Activated CD4-positive, alpha-beta T cell treated with anti-CD3 and anti-CD28 coated beads for 36 hours (primary cell): Measurements from ENCODE around the gene PHC2. TPM values are rescaled to one million over a fixed set of nuclear protein-coding genes. Genes with fewer than 3 reads are reported as not detected.

Experiments
- ATAC-seq: fragments of 200-7000 bp; cut with Tn5 transposase; one replicate; pipeline ENCODE4 v1.10.0; 2021; ENCODE audit warnings: mild to moderate bottlenecking, moderate library complexity
- CTCF ChIA-PET: fragments of 350-600 bp; sonication (Branson Sonifier 250); formaldehyde crosslinking; loops from one replicate; lab custom pipeline; 2021; ENCODE audit warnings: antibody characterized with exemption; lab: Charles Lee
- POLR2A ChIA-PET: fragments of 350-600 bp; sonication (Branson Sonifier 250); formaldehyde crosslinking; loops from one replicate; lab custom pipeline; 2021; ENCODE audit warnings: antibody characterized with exemption, inconsistent platforms; lab: Charles Lee
- DNase-seq: peaks from one replicate; pipeline ENCODE4 v3.0.0-alpha.2; 2020
- H3K27ac Mint-ChIP-seq: one replicate; pipeline ENCODE4 v1.8.0; 2021; ENCODE audit warnings: mixed read lengths
- H3K27me3 Mint-ChIP-seq: one replicate; pipeline ENCODE4 v1.8.0; 2021; ENCODE audit warnings: mixed read lengths
- H3K36me3 Mint-ChIP-seq: one replicate; pipeline ENCODE4 v1.8.0; 2021; ENCODE audit warnings: low read depth, mixed read lengths
- H3K4me1 Mint-ChIP-seq: one replicate; pipeline ENCODE4 v1.8.0; 2021; ENCODE audit warnings: mixed read lengths
- H3K4me3 Mint-ChIP-seq: one replicate; pipeline ENCODE4 v1.8.0; 2021; ENCODE audit warnings: mild to moderate bottlenecking, moderate library complexity, mixed read lengths
- H3K9me3 Mint-ChIP-seq: one replicate; pipeline ENCODE4 v1.8.0; 2021; ENCODE audit warnings: low read depth, mixed read lengths
- intact Hi-C, 2 experiments: fragments of 100-400 bp; cut with DNase I in 1 of 2; cut with micrococcal nuclease in 1 of 2; formaldehyde crosslinking; loops; one replicate each; pipeline versions ENCODE4 v1.14.2 to v1.15.1; 2022 to 2024; cut with DNase I, micrococcal nuclease
- total RNA-seq, 2 experiments: library from RNA; stranded (reverse); gene quantifications; one replicate each; pipeline ENCODE4 v1.2.3, GENCODE V29; 2021

The PHC2 gene
- total RNA-seq, 2 experiments from 2014 or later, result 23.8 to 28.4 TPM

DNA sequence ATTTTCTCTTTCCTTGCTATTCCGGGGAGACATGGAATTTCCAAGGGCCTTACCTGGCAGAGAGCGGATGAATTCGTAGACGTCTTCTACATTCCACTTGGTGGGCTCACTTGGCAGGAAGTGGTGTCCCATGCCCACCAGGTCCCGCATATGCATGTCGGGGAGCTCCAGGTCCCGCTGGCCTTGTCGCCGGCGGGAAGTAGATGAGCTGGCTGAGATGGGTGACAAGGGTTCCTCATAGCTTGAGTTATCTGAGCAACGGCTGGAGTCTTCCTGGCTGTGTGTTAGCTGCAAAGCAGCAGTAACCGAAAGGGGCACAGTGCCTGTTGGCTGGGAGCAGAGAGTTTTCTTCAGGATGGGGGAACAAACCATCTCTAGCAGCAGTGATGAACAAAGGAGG lies 102.1 kb downstream of the PHC2 start:
- Mint-ChIP-seq H3K27ac (no peak overlapping the region), H3K36me3 (peaks cover 39% of the 10 kb centered on the region)
- POLR2A ChIA-PET, result no interaction called here

DNA sequence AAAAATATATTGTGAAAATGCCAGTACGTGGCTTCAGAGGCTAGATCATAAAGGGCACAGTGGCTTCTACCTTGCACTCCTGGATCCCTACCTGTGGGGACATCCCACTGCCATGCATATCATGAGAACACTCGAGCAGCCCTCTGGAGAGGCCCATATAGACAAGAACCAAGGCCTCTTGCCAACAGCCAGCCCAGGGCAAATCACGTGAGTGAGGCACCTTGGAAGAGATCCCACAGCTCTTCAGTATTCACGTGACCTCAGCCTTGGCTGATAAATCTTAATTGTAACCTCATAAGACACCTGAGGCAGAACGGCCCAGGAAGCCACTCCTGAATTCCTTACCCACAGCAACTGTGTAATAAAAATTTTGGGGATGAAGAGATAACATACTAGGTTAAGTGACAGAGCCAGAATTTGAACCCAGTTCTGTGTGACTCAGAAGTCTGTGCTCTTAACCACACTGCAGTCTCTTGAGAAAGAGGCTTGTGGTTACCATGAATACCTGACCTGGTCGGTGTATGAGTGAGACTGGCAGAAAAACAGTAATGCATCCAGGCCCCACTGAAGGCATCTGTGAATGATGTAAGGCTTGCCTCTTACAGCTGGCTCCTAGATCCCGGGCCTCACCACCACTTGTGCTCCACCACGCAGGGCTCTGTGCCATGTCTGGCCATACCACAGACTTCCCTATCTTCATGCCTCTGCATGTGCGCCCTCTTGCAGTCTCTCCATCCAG lies 103.1 kb downstream of the PHC2 start:
- CTCF ChIA-PET, result interaction anchor here (0.6 kb wide), 1 partner anchor 32 kb away, joined by 3 read pairs; no protein-coding TSS in a partner anchor
- H3K4me1 Mint-ChIP-seq, result no peaks in the 10 kb centered on the region
- intact Hi-C loops, result no loop called here
- peak; percentile 66 for ATAC-seq
- peaks cover 37% of the 10 kb centered on the region for H3K36me3 Mint-ChIP-seq
- H3K27me3 Mint-ChIP-seq, result no peaks in the 10 kb centered on the region
- POLR2A ChIA-PET, result no interaction called here
- no peak overlapping the region for H3K27ac Mint-ChIP-seq
- H3K9me3 Mint-ChIP-seq, result no peaks in the 10 kb centered on the region
- no peak overlapping the region for H3K4me3 Mint-ChIP-seq
- DNase-seq, result no peak

More for the DNA sequence above, 102.1 kb downstream of the PHC2 start:
- Mint-ChIP-seq H3K4me3 (no peak overlapping the region), H3K9me3 (no peaks in the 10 kb centered on the region), H3K4me1 (no peaks in the 10 kb centered on the region), H3K27me3 (no peaks in the 10 kb centered on the region)
- CTCF ChIA-PET, result no interaction called here
- intact Hi-C loops, result no loop called here
- no peak for ATAC-seq
- DNase-seq, result no peak

DNA sequence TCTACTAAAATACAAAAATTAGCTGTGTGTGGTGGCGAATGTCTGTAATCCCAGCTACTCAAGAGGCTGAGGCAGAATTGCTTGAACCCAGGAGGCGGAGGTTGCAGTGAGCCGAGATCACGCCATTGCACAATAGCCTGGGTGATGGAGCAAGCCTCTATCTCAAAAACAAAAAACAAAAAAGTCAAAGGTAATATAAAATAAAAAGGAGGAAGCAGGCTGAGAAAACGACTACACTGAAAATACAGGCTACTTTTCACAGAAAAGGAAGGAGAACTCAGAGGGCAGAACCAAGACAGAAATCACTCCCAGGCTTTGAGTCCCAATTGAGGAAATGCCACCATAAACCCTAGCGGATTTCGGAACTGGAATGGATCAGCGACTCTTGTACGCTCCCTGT lies 104.1 kb downstream of the PHC2 start:
- Mint-ChIP-seq H3K27me3 (no peaks in the 10 kb centered on the region), H3K27ac (no peak overlapping the region), H3K4me3 (no peak overlapping the region), H3K36me3 (peaks cover 34% of the 10 kb centered on the region), H3K9me3 (no peaks in the 10 kb centered on the region), H3K4me1 (no peaks in the 10 kb centered on the region)
- intact Hi-C loops, result no loop called here
- POLR2A ChIA-PET, result no interaction called here
- ATAC-seq (no peak), DNase-seq (no peak)
- CTCF ChIA-PET, result no interaction called here

DNA sequence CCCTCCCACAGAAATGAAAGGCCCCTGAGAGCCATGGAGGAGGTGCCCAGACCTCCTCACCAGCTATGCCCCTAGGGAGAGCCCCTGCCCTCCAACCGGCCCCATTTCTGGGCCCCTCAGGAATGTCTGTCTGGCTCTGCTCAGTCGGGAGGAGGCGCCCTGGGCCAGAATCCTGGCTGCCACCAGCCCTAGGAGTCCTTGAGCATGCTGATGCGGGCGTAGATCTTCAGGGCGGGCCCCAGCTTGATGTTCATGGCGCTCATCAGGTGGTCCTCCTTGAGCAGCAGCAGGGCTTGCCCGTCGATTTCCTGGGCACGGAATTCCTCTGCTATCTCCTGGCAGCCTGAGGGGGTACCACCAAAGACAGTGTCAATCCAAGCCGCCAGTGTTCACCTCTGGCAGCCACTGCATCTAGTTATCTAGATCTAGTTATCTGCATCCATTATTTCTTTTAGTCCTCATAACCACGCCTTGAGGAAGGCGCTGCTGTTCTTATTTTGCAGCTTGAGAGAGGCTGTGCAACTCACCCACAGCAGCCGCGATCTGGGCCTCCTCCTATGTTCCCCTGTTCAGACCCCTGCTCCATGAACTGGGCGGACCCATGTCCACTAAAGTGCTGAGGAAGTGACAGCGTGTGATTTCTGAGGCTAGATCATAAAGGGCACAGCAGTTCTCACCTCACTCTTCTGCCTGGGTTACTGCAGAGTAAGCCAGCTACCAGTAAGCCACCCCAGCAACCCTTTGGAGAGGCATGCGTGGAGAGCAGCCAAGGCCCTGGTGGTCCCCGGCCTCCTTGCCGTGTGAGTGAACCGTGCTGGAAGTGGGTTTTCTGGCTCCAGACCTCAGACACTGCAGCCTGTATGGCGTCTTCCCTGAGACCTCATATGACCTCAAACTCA lies 106.0 kb downstream of the PHC2 start:
- peaks cover 30% of the 10 kb centered on the region for H3K36me3 Mint-ChIP-seq

DNA sequence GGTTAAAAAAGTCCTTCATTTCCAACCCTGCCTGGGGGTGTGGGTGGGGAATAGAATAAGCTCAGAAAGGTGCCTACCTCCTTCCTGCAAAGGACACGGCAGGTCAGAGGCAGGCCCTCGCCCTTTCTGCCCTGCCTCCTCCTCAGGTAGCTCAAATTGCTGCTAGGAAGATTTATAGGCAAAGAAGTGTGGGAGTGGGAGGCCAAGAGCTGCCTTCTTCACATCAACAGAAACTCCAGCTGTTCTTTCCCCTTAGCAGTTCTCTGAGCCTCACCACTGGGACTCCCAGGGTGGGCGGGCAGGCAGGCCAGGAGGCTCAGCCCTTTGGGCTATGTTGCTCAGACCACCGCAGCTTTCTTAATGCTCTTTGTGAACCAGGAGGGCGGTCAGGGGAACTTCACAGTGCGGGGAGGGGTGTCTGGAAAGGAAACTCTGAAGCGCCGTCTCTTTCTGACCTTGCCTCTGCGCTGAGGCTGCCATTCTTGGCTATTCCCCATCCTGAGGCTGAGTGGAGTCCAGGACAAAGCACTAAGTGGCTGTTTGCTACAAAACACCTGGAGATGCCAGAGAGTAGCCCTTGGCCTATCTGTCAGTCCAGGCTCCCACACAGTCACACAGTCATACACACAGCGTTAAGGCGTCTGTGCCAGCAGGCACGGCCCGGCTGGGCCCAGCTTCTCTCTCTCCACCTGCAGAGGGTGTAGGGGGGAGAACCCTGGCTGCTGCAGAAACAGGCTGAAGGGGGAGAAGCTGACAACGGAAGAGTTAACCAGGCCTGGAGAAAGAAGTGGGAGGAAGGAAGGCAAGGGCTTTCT lies 107.0 kb downstream of the PHC2 start:
- POLR2A ChIA-PET, result no interaction called here

More for the DNA sequence above, 106.0 kb downstream of the PHC2 start:
- no peak overlapping the region for H3K4me3 Mint-ChIP-seq
- no peaks in the 10 kb centered on the region for H3K27me3 Mint-ChIP-seq
- no peaks in the 10 kb centered on the region for H3K9me3 Mint-ChIP-seq
- intact Hi-C loops, result no loop called here
- CTCF ChIA-PET, result no interaction called here
- H3K4me1 Mint-ChIP-seq, result no peaks in the 10 kb centered on the region
- no peak for ATAC-seq
- no peak for DNase-seq
- POLR2A ChIA-PET, result no interaction called here
- no peak overlapping the region for H3K27ac Mint-ChIP-seq

DNA sequence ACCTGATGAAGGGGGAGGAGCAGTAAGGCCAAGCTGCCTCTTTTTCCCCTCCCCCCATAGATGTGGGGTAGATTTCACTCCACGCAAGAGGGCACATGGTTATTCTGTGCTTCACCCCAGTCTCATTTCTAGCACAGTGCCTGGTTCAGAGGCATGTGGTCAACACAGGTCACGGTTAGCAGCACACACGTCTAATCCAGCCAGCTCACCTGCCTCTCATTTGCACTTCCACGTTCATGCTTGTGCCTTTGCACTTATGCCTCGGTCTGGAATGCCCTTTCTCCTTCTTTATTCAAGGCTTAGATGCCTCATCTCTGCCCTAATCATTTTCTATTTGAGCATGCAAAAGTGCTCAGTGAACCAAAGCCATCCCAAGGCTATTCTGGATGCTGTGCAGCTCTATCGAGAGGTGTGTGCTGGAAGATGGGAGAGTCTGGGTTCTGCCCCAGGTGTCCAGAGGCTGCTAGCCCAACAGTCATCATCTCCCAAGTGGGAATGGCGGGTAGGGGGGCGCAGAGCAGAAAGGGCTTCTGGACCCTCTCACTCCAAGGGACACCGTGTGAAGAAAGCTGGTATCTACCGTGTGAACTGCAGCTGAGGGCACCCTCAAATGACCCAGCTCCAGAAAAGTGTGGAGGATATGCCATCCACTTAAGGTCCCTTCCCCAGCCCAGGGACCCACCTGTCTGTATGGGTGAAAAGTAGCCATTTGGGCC lies 107.9 kb downstream of the PHC2 start:
- Mint-ChIP-seq H3K27ac (no peak overlapping the region), H3K27me3 (no peaks in the 10 kb centered on the region), H3K4me3 (no peak overlapping the region), H3K36me3 (peaks cover 16% of the 10 kb centered on the region), H3K4me1 (no peaks in the 10 kb centered on the region), H3K9me3 (no peaks in the 10 kb centered on the region)
- intact Hi-C loops, result no loop called here
- ChIA-PET CTCF (interaction anchor here (0.7 to 0.9 kb wide), 2 partner anchors 27 to 151 kb away, joined by 3 read pairs; no protein-coding TSS in a partner anchor), POLR2A (no interaction called here)
- DNase-seq (no peak), ATAC-seq (no peak)

More for the DNA sequence above, 107.0 kb downstream of the PHC2 start:
- peaks cover 23% of the 10 kb centered on the region for H3K36me3 Mint-ChIP-seq
- H3K27me3 Mint-ChIP-seq, result no peaks in the 10 kb centered on the region
- H3K9me3 Mint-ChIP-seq, result no peaks in the 10 kb centered on the region
- H3K4me1 Mint-ChIP-seq, result no peaks in the 10 kb centered on the region
- CTCF ChIA-PET, result interaction anchor here (0.7 to 0.9 kb wide), 2 partner anchors 28 to 150 kb away, joined by 3 read pairs; no protein-coding TSS in a partner anchor
- intact Hi-C loops, result no loop called here
- DNase-seq (no peak), ATAC-seq (no peak)
- H3K27ac Mint-ChIP-seq, result no peak overlapping the region
- no peak overlapping the region for H3K4me3 Mint-ChIP-seq

DNA sequence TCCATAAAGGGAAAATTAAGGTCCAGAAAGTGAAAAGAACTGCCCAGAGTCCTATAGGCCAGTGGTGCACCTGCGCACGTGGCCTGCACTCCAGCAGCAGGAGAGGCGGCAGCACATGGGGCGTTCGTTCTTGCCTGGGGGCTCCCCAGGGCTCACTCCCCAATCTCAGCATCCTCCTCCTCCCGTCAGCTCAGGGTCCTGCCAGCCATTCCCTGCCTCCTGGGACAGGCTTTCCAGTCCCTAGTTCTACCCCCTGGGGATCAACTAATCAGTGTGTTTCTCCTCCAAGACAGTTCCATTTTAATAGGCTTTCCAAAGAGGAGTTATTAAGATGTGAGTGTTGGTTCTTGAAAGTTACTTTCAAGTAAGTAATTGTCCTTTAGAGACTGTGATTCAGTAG lies 108.8 kb downstream of the PHC2 start:
- intact Hi-C loops, result no loop called here
- H3K27me3 Mint-ChIP-seq, result no peaks in the 10 kb centered on the region
- ChIA-PET POLR2A (no interaction called here), CTCF (no interaction called here)
- no peaks in the 10 kb centered on the region for H3K9me3 Mint-ChIP-seq
- peaks cover 16% of the 10 kb centered on the region for H3K36me3 Mint-ChIP-seq
- H3K4me3 Mint-ChIP-seq, result no peak overlapping the region
- no peak for ATAC-seq
- DNase-seq, result no peak
- H3K4me1 Mint-ChIP-seq, result no peaks in the 10 kb centered on the region
- no peak overlapping the region for H3K27ac Mint-ChIP-seq

DNA sequence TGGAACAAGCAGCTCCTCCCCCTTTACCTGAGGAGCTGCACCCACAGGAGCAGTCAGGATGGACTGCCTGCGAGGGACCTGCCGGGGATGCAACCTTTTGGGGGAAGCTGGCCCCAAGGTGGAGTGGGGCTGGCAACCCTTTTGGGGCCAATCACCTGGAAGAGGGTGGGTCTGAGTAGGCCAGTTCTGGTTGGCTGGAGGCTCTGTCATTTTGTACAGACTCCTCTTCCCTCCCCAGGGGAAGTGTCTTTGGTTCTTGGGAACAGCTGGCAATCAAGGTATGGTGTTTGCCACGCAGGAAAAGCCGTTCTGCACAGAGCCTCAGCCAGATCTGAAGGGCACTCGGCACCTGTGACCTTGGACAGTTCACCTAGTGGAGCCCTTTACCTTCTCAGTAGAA lies 109.7 kb downstream of the PHC2 start:
- no peak overlapping the region for H3K4me3 Mint-ChIP-seq
- DNase-seq, result no peak
- no peaks in the 10 kb centered on the region for H3K4me1 Mint-ChIP-seq
- intact Hi-C loops, result no loop called here
- CTCF ChIA-PET, result interaction anchor here (0.6 to 1.2 kb wide), 4 partner anchors 25 to 83 kb away, joined by 3 to 6 read pairs (median 3); no protein-coding TSS in a partner anchor
- H3K9me3 Mint-ChIP-seq, result no peaks in the 10 kb centered on the region
- no peaks in the 10 kb centered on the region for H3K27me3 Mint-ChIP-seq
- POLR2A ChIA-PET, result no interaction called here
- ATAC-seq, result no peak
- no peak overlapping the region for H3K27ac Mint-ChIP-seq
- H3K36me3 Mint-ChIP-seq, result peaks cover 16% of the 10 kb centered on the region

DNA sequence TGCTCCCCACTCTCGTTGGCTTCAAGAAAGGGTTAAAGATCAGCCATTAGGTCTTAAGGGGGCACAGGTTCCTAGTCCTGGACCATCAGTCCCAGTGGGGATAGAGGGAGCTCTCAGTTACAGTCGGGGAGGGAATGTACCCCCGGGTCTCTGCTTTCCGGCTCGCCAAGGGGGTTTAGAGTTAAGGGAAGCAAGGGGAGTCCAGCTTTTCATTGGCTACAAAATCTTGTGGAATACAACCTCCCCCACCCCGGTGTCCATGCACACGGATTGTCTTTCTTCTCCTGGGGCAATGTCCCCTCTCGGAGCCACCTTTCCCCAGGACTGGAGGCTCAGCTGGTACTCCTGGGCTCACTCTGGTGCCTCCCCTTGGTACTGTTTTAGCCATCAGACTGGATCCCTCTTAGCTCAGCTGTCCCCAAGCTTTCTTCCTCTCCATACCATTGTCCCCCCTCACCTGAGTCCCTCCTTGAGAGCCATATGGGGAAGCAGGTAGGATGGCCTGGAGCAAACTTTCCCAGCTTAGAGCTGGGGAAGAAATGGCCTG lies 110.2 kb downstream of the PHC2 start, which contains the start of gene A3GALT2:
A3GALT2 (minus strand) TSS at position 480 of the 547 bp plus-strand sequence; CDS start at position 480, 0 bp downstream.
- POLR2A ChIA-PET, result no interaction called here
- H3K4me1 Mint-ChIP-seq, result no peaks in the 10 kb centered on the region
- H3K27me3 Mint-ChIP-seq, result no peaks in the 10 kb centered on the region
- H3K36me3 Mint-ChIP-seq, result peaks cover 11% of the 10 kb centered on the region
- ATAC-seq (no peak), DNase-seq (no peak)
- CTCF ChIA-PET, result interaction anchor here (0.6 to 1.2 kb wide), 4 partner anchors 25 to 83 kb away, joined by 3 to 6 read pairs (median 3); no protein-coding TSS in a partner anchor
- intact Hi-C loops, result no loop called here
- H3K27ac Mint-ChIP-seq, result no peak within 1 kb of the TSS
- H3K4me3 Mint-ChIP-seq, result no peak within 1 kb of the TSS
- no peaks in the 10 kb centered on the region for H3K9me3 Mint-ChIP-seq

DNA sequence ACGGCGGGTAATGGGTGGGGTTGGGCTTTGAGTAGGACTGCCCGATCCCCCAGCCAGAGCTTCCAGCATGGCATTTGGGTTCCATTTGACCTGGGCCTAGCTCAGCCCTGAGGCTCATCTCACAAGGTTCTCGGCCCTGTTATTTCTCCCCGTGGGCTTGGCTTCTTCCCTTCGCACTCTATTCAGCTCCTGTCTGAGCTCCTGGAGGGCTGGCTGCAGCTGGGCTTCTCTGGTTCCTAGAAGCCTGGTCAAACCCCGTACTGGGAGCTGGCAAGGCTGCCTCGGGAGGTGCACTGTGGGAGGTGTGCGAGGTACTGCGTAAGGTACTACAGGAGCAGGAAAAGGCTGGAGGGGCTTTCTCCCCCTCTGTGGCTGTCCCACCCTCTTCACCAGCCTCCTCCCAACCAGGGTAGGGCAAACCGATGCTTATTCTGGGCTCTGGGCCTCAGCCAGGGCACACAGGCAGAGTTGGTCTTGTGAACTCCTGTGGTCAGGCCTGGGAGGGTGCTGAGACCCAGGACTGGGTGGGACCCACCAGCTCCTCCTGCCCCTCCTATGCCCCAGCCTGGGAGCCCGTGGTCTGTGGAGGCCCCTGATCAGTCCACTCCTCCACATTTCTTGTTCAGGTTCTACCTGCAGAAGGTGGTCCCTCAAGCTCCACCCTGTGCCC lies 110.8 kb downstream of the PHC2 start:
- intact Hi-C loops, result no loop called here
- ChIA-PET CTCF (interaction anchor here (0.6 to 1.2 kb wide), 4 partner anchors 24 to 188 kb away, joined by 3 to 6 read pairs (median 3); no protein-coding TSS in a partner anchor), POLR2A (interaction anchor here (0.6 to 0.7 kb wide), 2 partner anchors 24 to 193 kb away, joined by 3 to 4 read pairs; no protein-coding TSS in a partner anchor)
- H3K4me3 Mint-ChIP-seq, result no peak overlapping the region
- DNase-seq (no peak), ATAC-seq (no peak)
- H3K27me3 Mint-ChIP-seq, result no peaks in the 10 kb centered on the region
- H3K36me3 Mint-ChIP-seq, result peaks cover 7% of the 10 kb centered on the region
- H3K4me1 Mint-ChIP-seq, result peaks cover 3% of the 10 kb centered on the region
- H3K9me3 Mint-ChIP-seq, result no peaks in the 10 kb centered on the region
- H3K27ac Mint-ChIP-seq, result no peak overlapping the region
